GM19372 (cell line): ENCODE results near the gene NEK1.
A peak's percentile ranks its signal among the peaks of the same experiment; 100 is the strongest.
"Not testable (repeated sequence)": the region's sequence is repeated elsewhere in the genome, so short reads cannot be mapped to it uniquely, and the experiment has no call there.

ENCODE experiments used
- ATAC-seq: cut with Tn5 transposase; IDR thresholded peaks from one replicate; pipeline ENCODE4 v1.9.1; 2021; ENCODE audit warnings: mild to moderate bottlenecking, low read depth, moderate library complexity; ENCODE audit not compliant: unreplicated experiment

The NEK1 gene

DNA sequence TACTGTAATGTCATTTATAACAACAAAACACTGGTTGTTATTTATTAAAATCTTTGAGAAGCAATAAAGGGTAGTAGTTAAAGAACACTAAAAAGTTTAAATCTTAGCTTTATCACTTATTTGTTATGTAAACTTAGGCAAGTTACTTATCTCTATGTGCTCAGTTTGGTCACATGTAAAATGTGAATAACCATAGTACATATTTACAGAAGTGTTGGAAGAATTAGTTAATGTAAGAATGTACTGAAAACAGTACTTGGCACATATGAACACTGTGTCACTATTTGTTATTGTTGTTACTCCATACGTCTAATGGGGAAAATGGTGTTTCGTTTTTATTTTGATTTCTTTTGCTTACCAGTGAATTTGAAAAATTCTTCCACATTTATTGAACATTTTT lies 9.1 kb downstream of the NEK1 start:
- no peak for ATAC-seq

DNA sequence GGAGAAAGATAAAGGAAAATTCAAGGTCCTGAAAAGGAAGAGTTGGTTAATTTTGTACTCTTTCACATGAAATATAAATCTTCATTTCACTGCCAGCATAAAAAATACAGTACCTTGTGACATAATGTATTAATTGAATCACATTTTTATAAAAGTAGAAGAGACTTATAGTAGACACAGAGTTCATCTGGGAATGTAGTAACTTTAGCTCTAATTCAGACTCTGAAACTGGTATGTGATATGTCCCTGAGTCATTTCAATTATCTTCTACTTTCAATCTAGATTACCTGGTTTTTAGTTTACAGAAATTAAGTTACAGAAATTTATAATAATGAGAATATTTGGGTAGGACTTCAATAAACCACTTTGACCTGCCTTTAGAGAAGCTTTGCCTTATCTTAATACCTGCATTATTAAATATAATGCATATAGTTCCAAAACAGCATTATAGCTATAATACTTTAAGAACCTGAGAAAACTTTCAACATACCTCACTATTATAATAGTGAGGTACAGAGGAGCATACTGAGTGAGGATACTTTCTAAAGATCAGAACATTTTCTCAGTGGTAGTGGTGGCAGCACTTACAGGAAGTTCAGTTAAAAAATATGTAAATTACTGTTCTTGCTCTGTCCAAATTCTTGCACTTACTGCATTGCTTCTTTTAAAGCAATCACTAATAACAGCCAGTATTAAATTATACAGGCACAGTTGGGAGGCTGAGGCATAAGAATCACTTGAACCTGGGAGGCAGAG lies 11.2 kb downstream of the NEK1 start:
- ATAC-seq, result no peak

DNA sequence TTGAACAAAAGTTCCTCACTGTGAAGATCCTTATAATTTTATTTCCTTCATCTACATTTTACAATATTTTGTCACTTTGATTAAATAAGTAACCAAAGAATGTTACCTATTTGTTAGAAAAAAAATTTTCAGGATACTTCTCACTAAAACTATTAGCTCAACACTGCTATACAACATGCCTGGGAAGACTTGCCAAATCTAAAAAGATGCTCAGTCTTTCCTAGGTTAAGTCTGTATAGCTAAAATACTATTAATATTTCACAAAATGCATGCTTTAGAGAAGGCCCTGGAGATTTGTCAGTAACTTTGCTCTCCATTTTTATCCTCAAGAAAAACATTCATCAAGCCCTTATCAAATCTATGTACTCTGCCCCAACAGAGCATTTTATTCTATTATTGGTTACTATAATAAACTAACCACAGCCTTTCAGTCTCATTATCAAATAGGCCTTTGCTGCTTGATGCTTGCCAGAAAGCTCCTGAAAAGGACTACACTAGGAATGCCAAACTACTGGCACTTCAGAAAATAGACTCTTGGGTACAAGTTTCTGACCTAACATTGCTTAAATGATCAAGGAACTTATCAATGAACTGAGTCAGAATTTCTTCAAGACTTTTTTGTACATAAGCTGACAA lies 17.7 kb downstream of the NEK1 start:
- no peak for ATAC-seq

DNA sequence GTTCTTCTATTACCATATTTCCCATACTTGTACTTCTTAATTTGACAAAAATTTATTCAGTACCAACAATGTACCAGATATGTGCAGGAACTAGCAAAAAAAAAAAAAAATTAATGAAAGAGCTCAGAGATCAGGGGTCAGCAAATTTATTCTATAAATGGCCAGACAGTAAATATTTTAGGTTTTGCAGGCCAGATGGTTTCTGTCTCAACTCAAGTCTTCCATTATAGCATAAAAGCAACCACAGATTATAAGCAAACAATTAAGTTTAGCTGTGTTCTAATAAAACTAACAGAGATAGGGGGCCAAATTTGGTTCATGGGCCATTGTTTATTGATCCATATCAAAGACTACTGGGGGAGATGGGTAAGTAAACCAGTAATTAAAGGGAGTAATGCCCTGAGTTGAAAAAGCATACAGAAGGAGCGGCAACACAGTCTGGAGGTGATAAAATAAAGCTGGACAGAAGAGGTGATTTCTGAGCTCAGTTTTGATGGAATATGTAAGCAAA lies 19.3 kb downstream of the NEK1 start:
- no peak for ATAC-seq

DNA sequence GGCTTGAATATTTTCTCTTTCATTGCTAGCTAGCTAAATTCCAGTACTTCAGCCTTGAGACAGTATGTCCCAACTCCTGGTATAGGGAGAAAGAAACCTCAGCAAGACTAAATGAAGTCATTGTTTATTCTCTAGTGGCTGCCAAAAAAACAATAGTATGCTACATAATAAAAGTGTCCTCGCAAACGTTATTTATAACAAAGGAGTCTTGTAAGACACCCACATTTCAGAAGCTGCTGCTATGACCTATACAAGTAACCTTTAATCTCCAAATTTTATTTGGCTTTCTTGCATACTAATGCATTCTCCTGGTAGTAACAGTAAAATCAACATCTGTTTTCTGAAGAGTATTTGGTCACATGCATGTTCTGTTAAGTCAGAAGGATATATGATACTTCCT lies 28.8 kb downstream of the NEK1 start:
- ATAC-seq, result no peak

DNA sequence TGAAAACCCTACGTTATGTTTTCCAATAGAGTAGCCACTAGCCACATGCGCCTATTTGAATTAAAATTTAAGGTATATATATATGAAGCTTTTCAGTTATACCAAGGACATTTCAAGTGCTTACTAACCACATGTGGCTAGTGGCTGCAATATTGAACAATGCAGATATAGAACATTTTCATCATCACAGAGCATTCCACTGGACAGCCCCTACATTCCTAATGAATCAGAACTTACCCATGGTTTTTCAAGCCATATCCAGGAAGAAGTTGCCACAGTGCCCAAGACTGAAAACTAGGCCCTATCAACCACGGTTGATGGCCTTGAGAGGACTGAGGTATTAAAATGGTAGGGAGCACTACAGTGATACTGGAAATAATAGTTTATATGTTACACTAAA lies 29.7 kb downstream of the NEK1 start:
- no peak for ATAC-seq

DNA sequence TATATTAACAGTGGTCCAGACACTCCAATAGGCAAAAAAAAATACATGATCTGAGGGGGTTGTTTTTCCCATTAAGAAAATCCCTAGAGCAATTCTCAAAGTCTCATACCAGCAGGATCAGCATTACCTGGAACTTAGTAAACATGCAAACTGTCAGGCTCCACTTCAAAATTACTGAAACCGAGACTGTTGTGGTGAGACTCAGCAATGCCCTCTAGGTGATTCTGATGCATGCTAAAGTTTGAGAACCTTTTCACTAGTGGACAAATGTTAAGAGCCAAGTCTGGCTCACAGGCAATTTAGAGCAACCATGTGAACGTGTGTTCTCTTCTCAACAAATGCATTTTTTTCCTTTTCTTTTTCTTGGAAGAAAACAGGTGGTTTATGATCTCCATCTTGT lies 30.2 kb downstream of the NEK1 start:
- peak; percentile 81 for ATAC-seq

DNA sequence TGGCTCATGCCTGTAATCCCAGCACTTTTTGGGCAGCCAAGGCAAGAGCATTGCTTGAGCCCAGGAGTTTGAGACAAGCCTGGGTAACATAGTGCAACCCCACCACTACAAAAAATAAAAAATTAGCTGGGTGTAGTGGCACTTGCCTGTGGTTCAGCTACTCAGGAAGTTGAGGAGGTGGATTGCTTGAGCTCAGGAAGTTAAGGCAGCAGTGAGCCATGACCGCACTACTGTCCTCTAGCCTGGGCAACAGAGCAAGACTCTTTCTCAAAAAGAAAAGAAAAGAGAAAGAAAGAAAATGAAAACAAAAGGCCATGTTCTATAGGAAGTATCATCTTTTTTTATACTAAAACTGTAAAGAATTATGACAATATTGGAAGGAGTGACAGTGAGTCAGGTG lies 38.5 kb downstream of the NEK1 start:
- no peak for ATAC-seq

DNA sequence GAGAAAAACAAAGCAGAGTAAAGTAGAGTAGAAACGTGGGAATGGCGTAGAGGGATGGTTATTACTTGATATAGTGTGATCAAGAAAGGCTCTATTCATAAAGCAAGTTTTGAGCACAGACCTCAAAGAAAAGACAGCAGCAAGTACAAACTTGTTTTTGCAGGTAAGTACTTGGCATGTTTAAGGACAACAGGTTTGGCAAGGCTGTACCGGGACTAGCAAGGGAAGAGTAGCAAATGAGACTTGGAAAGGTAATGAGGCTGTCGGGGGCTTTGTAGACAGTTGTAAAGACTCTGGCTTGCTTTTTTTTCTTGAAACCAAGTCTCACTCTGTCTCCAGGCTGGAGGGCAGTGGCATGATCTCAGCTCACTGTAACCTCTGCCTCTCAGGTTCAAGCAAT lies 40.9 kb downstream of the NEK1 start:
- no peak for ATAC-seq

DNA sequence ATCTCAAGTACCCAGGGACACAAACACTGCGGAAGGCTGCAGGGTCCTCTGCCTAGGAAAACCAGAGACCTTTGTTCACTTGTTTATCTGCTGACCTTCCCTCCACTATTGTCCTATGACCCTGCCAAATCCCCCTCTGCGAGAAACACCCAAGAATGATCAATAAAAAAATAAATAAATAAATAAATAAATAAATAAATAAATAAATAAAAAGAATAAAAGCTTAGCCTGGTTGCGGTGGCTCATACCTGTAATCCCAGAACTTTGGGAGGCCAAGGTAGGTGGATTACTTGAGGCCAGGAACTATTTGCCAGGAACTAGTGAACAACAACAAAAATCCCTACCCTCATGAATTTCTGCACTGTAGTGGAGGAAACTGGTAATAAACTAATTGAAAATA lies 41.4 kb downstream of the NEK1 start:
- ATAC-seq, result not testable (repeated sequence)

DNA sequence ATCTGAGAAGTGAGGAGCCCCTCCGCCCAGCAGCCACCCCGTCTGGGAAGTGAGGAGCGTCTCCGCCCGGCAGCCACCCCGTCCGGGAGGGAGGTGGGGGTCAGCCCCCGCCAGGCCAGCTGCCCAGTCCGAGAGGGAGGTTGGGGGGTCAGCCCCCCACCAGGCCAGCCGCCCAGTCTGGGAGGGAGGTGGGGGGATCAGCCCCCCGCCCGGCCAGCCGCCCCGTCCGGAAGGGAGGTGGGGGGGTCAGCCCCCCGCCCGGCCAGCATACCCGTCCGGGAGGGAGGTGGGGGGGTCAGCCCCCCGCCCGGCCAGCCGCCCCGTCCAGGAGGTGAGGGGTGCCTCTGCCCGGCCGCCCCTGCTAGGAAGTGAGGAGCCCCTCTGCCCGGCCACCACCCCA lies 42.1 kb downstream of the NEK1 start:
- ATAC-seq, result not testable (repeated sequence)

DNA sequence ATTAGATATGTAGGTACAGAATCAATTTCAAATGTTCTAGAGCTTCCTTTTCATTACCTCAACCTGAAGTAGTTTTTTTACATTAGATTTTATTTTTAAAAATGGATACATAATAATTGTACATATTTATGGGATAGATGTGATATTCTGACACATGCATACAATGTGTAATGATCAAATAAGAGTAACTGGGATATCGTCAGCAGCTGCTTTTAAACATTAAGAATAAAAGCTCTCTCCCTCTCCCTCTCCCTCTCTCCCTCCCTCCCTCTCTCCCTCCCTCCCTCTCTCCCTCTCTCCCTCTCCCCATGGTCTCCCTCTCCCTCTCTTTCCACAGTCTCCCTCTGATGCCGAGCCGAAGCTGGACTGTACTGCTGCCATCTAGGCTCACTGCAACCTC lies 43.2 kb downstream of the NEK1 start:
- not testable (repeated sequence) for ATAC-seq

DNA sequence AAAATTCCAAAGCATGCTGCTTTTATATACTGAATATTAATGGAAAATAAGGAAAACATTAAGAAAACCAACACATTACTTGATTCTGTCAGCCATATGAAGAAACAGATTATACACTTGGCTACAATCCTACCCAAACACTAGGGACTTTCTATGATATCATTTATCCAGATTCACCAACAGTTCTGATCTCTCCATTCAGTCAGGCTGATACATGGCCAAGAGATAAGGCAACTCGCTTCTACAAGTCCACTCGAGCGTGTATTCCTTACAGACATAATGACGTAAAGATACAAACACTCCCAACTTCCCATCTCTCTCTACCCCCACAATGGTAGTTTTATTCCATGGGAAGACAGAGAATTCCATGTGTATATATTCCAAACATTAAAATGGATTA lies 44.5 kb downstream of the NEK1 start:
- no peak for ATAC-seq

DNA sequence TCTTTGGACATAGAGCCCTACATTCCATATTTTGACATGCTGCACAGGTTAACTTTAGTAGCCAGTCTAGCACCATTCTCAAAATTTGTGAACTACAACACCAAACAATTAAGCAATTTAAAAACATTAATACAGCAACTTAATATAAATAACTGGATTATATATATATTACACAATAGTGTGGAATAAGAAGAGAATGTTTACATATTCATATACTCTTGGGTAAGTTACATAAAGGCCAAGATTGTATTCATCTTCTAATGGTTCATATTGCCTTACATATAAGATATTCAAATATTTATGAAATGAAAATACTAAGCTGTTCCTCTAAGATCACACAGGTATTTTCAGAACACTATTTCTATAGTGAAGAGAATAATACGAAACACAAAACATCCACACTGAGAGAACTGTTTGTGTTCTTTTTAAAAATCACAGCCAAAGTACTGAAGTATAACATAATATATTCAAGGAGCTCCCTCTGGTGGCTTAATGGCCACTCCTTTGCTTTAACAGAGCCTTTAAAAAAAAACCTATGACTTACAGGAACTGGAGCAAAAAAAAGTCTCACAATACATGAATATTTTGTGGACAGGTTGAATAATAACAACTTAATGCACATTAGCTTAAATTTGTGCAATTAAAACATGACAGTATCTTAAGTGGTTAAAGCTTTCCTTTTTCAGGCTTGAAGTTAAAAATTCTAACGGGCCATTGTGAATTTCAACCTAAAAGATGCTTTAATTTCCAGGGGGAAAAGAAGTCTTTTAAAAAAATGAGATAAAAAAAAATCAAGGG lies 46.2 kb downstream of the NEK1 start:
- peak; percentile 89 for ATAC-seq

DNA sequence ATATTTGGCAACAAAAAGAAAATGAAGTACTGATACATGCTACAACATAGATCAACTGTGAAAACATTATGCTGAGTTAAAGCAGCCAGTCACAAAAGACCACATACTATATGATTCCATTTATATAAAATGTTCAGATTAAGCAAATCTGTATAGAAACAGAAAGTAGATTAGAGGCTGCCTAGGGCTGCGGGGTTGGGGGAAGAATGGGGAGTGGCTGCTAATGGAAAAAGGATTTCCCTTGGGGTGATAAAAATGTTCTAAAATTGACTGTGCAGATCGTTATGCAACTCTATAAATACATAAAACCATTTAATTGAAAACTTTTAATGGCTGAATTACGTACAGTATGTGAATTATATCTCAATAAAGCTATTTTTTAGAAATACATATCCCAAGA lies 46.8 kb downstream of the NEK1 start:
- ATAC-seq, result no peak

DNA sequence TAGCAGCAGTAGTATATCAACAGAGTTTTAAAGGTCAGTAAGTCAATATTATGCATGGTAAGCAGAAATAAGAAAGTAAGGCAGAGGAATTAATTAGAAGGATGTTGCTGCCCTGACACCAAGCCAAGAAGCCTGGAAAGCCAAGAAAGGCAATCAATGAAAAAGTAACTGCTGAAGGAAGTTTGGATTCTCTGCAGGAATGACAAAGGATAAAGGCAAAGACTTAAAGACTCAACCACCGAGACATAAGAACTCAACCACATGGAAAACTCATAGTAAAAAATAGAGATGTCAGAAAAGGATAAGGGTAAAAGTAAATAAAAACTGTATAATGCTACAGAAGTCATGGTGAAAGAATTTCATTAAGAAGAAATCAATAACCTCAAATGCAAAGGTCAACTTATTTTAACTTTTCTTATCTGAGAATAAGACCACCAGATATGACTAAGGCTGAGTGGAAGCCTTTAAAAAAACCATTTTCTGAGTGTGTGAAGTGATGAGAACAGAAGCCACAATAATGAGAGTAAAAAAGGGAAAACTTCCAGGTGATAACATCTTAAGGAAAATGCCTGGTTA lies 55.2 kb downstream of the NEK1 start:
- ATAC-seq, result no peak

DNA sequence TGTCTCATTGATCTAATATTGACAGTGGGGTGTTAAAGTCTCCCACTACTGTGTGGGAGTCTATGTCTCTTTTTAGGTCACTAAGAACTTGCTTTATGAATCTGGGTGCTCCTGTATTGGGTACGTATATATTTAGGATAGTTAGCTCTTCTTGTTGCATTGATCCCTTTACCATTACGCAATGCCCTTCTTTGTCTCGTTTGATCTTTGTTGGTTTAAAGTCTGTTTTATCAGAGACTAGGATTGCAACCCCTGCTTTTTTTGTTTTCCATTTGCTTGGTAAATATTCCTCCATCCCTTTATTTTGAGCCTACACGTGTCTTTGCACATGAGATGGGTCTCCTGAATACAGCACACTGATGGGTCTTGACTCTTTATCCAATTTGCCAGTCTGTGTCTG lies 65.8 kb downstream of the NEK1 start:
- ATAC-seq, result not testable (repeated sequence)

DNA sequence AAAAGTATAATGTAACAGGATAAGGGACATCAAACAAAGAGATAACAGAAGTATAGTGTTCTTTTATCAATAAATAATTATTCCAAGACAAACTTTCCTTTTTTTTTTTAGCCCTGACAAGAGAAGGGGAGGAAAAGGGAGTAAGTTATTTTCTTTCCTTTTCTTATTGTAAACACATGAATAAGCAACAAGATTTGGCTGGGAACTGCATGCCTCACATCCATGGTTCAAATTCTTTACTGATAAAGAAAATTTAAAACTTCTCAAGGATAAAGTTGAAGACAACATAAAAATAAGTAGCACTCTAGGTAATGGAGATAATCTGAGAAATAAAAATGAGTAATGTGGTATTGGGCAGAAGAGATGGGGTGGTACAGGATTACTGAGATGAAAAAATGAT lies 71.6 kb downstream of the NEK1 start:
- ATAC-seq, result no peak

DNA sequence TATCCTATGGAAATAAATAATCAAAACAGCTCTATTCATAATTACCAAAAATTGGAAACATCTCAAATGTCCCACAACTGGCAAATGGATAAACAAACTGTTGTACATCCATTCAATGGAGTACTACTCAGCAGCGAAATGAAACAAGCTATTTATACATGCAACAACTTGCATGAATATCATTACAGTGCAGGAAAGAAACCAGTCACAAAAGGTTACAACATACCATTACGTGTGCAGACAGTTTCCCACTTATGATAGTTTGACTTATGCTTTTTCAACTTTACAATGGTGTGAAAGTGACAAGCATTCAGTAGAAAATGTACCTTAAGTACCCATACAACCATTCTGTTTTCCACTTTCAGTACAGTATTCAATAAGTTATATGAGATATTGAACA lies 82.3 kb downstream of the NEK1 start:
- ATAC-seq, result no peak

DNA sequence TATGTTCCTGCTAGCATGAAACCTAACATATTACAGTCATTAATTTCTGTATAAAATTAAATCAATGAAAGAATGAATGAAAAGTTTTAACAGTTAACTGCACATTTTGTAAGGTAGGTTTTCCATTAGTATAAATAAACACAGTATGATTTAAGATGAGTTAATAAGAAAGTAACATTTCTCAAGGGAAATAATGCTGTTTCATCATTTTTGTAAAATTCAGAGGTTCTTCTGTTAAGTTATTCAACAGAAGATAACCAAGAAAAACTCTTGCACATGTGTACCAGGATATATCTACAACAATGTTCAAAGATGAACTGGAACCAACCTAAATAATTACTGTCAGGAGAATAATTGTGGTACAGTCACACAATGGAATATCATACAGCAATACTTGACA lies 88.6 kb downstream of the NEK1 start:
- no peak for ATAC-seq

DNA sequence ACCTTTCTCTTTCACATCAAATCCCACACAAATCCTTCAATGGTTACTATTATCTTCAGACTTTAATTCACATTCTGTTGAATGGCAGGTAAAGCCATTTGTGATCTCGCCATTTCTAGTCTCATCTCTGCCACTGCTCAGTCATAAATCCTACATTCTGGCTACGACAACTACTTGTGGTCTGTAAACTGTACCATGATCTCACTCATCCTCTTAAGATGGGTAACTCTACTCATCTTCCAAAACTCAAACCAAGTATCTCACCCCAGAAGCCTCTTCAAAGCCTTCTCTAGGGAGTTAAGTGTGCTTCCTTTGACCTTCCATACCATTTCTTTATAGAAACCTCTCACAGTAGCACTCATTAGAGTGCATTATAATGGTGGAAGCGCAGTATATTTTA lies 101.8 kb downstream of the NEK1 start:
- no peak for ATAC-seq
